GM21447 (cell line): ENCODE data around the gene GDPD2.

Source experiments
- ATAC-seq: cut with Tn5 transposase; IDR thresholded peaks from one replicate; pipeline ENCODE4 v1.9.1; 2021; ENCODE audit not compliant: unreplicated experiment

The GDPD2 gene

DNA sequence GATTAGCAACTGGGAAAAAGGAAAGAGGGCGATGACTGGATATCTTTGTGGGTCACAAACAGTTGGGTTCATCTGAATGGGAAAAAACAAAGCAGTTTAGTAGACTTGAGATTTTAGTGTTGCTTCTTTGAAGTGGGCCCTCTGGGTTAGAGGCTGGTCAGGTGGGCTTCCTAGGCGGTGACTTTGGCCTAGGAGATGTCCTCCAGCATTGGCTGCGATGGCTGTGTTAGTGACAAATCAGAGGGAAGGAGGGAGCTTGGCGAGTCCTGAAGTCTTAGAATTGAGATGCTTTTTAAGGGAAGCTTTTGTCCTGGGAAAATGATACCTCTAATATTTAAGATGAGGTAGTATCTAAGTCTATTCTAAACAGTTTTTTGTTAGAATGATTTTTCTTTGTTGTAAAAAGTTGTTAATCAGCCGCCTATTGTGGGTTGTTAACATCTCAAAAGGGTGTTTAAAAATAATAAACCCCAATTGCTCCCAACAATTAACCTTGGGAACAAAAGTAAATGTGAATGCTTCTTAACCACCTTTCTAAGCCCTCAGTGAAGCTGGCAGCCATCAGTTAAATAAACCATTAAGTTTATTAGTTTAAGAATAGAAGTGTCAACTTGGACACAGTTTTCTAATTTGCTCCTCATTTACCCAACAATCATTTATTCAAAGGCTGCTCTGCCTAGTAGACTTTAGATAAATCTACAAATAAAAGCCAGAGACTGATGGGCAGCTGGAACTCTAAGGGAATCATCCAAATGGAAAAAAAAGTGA lies 53.2 kb downstream of the GDPD2 start:
- ATAC-seq: no peak

DNA sequence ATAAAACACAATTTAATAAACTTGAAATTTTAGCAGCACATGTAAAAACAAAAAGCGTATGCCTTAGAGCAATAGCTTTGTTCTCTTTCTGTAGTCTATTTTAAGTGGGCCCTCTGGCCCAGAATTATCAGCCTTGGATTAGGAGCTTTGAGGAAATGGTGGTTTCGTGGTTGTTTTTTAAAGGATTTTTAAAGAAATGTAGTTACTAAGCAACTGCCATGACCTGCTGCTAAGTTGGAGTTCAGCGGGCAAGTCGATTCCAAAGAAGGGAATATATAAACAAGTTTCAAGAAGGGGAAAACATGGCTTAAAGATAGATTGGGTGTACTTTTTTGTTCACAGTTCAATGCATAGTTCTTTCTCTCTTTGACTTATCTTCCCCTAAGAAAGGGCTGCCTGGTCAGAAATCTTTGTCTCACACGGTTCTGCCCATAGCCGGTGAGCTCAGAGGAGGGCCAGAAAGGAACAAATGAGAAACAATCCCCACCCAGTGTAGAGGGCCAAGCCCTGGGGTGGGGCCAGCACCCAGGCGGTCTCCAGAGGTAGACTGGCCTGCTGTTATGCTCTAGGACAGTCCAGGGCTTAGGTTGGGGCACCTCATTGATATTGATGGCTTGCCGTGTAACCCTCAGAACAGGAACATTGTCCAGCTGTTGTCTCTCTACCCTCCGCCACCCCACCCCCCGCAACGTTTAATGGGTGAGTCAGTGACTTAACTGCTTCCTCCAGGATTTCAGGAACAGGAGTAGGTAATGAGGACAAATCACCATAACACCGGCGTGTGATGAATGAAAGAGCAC lies 54.0 kb downstream of the GDPD2 start:
- ATAC-seq: no peak

DNA sequence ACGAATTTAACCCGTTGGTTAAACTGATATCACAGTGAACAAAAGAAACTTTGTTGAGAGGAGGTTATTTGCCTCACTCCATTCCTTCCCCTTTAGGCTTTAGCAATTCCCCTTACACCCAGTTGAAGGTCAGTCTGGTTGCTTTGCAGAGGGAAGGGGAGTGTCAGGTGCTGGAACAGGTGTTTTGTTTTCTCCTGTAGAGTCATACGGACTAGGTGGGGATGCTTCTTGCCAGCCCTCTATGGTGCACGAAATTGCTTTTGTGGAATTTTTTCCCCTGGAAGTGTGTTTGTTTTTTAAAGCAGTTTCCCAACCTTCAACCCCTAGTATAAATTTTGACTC lies 54.6 kb downstream of the GDPD2 start:
- no peak for ATAC-seq

DNA sequence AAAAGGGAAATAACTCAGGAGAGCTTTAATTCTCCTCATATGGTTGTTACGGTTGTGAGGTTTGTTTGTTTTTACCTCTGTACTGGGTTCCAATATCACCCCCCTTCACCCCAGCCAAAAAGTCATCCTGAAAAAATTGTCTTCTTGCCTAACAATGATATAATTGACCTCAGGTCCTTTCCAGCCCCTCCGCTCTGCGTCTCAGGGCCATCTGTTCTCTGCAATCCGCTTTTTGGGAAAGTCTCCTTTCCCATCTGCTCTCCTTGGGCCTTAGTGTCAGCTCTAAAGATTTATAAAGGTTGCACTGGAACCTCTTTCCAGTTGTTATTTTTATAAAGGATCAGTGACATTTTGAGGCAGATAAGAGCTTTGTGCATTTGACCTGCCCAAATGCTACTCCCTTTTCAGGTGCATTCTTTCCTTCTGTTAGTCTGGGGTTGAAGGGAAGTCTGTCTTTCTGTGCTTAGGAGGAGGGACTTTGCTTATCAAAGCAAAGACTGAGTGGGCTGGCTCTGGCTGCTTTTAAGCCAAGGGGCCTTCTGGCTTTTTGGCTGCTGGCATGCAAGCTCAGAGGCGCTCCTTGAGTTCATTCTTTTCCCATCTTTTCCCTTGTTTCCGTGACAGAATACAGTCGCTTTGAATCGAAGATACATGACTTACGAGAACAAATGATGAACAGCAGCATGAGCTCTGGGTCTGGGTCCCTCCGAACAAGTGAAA lies 55.6 kb downstream of the GDPD2 start:
- ATAC-seq: no peak

DNA sequence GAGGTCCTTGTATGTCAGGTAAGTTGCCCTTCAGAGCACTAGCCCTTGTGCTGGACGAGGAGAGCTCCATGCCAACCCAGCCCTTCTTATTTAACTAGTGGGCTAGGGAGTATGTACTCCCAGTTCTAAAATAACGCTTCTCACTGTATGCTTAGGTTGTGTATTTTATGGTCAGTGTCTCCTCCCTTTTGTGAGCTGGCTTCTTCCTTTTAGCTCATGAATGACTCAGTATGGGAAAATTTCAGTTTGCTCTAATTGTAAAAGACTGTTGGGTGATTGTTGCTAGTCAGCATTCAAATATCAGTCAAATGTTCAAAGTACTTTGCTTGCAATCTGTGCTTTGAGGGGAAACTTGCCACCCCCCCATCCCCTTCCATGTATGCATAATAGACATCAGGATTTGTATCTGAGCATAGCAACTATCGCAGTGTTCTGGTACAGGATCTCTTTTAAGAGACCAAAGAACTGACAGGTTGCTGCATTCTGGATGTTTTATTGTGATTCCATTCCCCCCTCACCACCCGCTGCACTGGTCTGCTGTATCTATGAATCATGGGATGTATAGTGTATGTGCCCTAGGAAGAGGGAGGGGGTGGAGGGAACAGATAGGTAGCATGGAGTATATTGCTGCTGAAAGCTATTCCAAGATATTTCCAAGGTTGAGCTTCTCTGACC lies 56.3 kb downstream of the GDPD2 start:
- no peak for ATAC-seq

DNA sequence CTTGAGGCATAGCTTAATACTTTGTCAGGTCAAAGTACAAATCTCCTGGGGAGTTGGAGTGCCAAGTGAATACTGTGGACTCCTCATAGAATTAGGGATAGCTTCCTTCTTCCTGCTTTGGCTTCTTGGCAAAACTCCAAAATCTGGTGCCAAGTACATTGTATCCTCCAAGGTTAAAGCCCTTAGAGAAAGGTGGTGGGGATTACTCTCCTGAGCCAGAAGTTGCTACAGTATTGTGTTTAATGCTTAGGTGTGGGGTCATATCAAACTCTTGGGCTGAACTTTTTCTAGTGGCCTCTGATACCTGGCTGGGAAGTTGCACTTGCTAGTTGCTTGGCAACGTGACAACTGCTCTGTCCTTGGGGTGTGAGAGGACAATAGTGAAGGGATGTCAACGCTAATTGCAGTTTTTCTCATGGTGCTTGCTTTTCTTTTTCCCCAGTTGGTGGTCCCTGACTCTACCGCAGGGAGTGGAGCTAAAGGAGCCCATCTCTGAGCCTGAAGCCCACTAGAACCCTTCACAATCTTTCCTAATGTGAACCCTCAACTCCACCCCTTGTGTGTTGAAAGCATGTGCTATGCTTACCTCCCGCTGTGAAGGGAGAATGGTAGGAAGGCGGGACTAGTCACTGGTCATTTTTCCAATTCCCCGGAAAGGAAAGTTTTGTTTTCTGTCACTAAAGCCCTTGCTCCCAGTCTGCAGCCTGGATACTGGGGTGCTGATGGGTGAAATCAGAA lies 57.0 kb downstream of the GDPD2 start:
- ATAC-seq: no peak

DNA sequence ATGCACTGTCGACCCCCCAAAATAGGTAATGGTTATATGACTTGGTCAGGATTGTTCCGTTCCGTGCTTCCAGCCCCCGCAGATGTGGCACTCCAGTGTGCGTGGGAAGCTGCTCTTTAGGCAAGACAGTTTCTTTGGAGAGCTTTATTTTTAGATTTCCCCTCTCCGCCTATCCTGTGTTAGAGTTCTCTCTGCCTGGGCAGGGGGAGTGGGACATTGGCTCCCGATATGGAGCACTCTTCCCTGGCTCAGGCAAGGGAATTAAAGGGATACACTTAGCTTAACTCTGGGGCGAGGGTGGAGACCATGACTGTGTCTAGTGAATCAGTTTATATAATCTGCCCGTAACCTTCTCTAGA lies 57.5 kb downstream of the GDPD2 start:
- ATAC-seq: no peak

DNA sequence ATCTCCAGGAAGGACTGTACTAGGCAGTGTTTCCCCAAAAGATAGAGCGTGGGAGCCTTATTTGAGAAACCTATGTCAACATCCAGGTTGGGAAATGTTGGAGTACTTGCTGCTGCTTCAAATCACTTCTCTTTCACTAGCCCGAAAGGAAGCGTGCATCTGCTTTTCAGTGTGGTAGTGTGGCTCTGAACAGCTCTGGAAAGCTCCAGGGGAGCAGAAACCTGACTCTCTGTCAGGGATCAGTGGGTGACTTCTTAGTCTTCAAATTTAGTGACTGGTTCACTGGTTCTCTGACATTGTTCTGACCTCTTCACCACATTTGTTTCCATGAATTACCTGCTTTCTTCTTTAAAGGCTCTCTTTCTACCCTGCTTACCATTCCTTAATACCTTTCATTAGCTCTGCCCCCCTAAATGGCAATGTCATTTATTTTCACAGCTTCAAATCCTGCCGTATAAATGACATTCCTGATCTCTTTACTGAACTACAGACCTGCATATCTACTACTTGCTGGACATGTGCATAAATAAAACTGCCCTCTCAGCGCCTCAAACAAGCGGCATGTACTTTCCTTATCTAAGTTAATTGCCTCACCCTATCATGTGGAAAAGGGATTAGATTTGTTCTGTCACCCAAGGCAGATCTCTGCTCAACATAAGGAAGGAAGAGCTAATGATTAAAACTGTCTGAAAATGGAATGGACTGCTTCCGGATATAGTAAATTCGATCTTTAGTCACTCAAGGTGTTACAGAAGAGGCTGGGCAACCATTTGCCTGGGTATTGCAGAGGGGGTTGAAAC lies 58.6 kb downstream of the GDPD2 start:
- ATAC-seq: no peak

DNA sequence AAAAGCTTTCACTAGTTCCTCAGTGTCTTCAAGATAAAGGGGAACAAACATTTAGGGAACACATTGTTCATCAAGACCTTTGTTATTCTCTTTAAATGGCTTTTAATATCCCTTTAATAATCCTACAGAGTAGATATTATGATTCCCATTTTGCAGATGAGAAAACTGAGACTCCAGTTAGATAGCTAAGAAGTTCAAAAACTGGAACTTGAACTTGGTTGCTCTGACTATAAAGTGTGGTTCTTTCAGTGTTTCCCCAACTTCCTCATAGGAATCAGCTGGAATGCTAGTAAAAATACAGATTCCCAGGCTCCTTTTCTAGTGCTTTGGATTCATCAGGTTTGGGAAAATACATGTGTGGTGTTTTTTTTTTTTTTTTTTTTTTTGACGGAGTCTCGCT lies 59.2 kb downstream of the GDPD2 start:
- no peak for ATAC-seq
